HCT116 (cell line): ENCODE measurements around the gene WNT5B.

ENCODE experiments used
- CEBPB ChIP-seq: IDR thresholded peaks from 2 replicates; pipeline ENCODE4 v1.6.1; 2012; ENCODE audit warnings: low read depth
- EZH2 ChIP-seq: fragments of 200-600 bp; sonication (generic); IDR thresholded peaks from 2 replicates; pipeline ENCODE4 v1.6.1; 2017; ENCODE audit warnings: antibody characterized with exemption, mixed run types
- JUND ChIP-seq: IDR thresholded peaks from 2 replicates; pipeline ENCODE4 v1.6.1; 2012
- POLR2A ChIP-seq: IDR thresholded peaks from 2 replicates; pipeline ENCODE4 v1.7.0; 2011; ENCODE audit warnings: borderline replicate concordance; ENCODE audit not compliant: insufficient read depth, insufficient read length; ENCODE audit errors: extremely low read depth
- POLR2AphosphoS5 ChIP-seq: IDR thresholded peaks from 2 replicates; pipeline ENCODE4 v1.6.1; 2011; ENCODE audit warnings: mild to moderate bottlenecking, low read depth, low read length, moderate library complexity
- RAD21 ChIP-seq: IDR thresholded peaks from 2 replicates; pipeline ENCODE4 v1.6.1; 2012; ENCODE audit warnings: low read depth, mild to moderate bottlenecking
- SIN3A ChIP-seq: IDR thresholded peaks from 2 replicates; pipeline ENCODE4 v1.6.1; 2012; ENCODE audit warnings: low read depth
- SP1 ChIP-seq: IDR thresholded peaks from 2 replicates; pipeline ENCODE4 v1.6.1; 2012; ENCODE audit warnings: low read depth
- TCF7L2 ChIP-seq: IDR thresholded peaks from 2 replicates; pipeline ENCODE4 v1.7.0; 2011; ENCODE audit warnings: borderline replicate concordance, inconsistent platforms; ENCODE audit not compliant: insufficient read depth, insufficient read length; ENCODE audit errors: extremely low read depth
- TF ChIP-seq, protein P1 (sequence below), 3 experiments: fragments of 200-600 bp in 1 of 3; sonication (generic) in 1 of 3; IDR thresholded peaks in 2 of 3; conservative IDR thresholded peaks in 1 of 3; 2 replicates each; pipeline ENCODE4 v1.5.1; 2012 to 2017; ENCODE audit warnings: low read depth in 2 of 3, low read length in 2 of 3, antibody characterized with exemption in 1 of 3, borderline replicate concordance in 1 of 3, control low read depth in 1 of 3, mild to moderate bottlenecking in 1 of 3, mixed read lengths in 1 of 3, mixed run types in 1 of 3, moderate library complexity in 1 of 3; ENCODE audit not compliant: insufficient read depth in 1 of 3
- TF ChIP-seq, protein P2 (sequence below): IDR thresholded peaks from 2 replicates; pipeline ENCODE4 v1.6.1; 2012; ENCODE audit warnings: low read depth
- TF ChIP-seq, protein P3 (sequence below): IDR thresholded peaks from 2 replicates; pipeline ENCODE4 v1.6.1; 2012

DNA sequence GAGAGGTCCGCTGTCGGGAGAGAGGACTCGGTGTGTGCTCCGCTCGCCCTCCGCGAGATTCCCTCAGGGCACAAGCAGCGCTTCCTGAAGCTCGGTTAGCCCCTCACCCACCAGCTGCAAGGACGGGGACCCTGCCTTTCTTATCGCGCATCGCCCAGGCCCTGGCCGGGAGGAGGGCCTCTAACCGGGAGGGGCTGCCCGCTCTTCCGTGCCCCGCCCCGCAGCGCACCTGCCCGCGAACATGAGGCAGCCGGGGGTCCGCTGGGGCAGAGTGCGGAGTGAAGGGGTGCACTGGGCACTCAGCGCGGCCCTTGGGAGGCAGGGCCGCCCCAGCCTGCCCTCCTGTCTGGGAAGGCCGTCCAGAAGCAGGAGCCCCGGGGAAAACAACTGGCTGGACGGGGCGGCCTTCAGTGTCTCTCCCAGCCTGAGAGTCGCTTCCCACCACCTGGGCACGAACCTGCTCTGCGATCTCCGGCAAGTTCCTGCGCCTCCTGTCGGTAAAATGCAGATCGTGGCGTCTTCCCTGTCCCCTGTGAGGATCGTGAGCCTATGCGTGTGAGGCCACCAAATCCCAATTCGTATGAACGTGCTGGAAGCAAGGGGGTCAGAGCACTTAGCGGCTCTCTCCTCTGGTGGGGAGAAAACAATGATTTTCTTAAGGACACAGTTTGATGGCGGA is 33.9 kb downstream of the WNT5B start:
- TF ChIP-seq, protein P1, sequence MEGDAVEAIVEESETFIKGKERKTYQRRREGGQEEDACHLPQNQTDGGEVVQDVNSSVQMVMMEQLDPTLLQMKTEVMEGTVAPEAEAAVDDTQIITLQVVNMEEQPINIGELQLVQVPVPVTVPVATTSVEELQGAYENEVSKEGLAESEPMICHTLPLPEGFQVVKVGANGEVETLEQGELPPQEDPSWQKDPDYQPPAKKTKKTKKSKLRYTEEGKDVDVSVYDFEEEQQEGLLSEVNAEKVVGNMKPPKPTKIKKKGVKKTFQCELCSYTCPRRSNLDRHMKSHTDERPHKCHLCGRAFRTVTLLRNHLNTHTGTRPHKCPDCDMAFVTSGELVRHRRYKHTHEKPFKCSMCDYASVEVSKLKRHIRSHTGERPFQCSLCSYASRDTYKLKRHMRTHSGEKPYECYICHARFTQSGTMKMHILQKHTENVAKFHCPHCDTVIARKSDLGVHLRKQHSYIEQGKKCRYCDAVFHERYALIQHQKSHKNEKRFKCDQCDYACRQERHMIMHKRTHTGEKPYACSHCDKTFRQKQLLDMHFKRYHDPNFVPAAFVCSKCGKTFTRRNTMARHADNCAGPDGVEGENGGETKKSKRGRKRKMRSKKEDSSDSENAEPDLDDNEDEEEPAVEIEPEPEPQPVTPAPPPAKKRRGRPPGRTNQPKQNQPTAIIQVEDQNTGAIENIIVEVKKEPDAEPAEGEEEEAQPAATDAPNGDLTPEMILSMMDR (IDR thresholded peaks at IDR 0.05 in 2 of 3, conservative IDR thresholded peaks at IDR 0.05 in 1 of 3; ENCODE audit: borderline replicate concordance in 1 of 3, insufficient read depth in 1 of 3, low read depth in 2 of 3, low read length in 2 of 3), result peak; percentile 41 to 75 (median 74); a peak in 5 of 6 replicates
- TF ChIP-seq SP1 (no peak), EZH2 (no peak), POLR2AphosphoS5 (peak; percentile 49; the same call in 1 of the 2 replicates), TCF7L2 (peak; percentile 21), POLR2A (no peak), JUND (no peak), RAD21 (peak; percentile 44; the same call in 1 of the 2 replicates), SIN3A (no peak), CEBPB (no peak)
- TF ChIP-seq, protein P2, sequence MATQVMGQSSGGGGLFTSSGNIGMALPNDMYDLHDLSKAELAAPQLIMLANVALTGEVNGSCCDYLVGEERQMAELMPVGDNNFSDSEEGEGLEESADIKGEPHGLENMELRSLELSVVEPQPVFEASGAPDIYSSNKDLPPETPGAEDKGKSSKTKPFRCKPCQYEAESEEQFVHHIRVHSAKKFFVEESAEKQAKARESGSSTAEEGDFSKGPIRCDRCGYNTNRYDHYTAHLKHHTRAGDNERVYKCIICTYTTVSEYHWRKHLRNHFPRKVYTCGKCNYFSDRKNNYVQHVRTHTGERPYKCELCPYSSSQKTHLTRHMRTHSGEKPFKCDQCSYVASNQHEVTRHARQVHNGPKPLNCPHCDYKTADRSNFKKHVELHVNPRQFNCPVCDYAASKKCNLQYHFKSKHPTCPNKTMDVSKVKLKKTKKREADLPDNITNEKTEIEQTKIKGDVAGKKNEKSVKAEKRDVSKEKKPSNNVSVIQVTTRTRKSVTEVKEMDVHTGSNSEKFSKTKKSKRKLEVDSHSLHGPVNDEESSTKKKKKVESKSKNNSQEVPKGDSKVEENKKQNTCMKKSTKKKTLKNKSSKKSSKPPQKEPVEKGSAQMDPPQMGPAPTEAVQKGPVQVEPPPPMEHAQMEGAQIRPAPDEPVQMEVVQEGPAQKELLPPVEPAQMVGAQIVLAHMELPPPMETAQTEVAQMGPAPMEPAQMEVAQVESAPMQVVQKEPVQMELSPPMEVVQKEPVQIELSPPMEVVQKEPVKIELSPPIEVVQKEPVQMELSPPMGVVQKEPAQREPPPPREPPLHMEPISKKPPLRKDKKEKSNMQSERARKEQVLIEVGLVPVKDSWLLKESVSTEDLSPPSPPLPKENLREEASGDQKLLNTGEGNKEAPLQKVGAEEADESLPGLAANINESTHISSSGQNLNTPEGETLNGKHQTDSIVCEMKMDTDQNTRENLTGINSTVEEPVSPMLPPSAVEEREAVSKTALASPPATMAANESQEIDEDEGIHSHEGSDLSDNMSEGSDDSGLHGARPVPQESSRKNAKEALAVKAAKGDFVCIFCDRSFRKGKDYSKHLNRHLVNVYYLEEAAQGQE, result no peak
- TF ChIP-seq, protein P3, sequence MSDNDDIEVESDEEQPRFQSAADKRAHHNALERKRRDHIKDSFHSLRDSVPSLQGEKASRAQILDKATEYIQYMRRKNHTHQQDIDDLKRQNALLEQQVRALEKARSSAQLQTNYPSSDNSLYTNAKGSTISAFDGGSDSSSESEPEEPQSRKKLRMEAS, result peak; percentile 88
